Activated CD8-positive, alpha-beta memory T cell treated with anti-CD3 and anti-CD28 coated beads for 36 hours (primary cell): Measurements from ENCODE around the gene MAST4. TPM values are rescaled to one million over a fixed set of nuclear protein-coding genes. Genes with fewer than 3 reads are reported as not detected.

Source experiments
- CTCF ChIA-PET: fragments of 350-600 bp; sonication (Branson Sonifier 250); formaldehyde crosslinking; loops from one replicate; lab custom pipeline; 2021; ENCODE audit warnings: antibody characterized with exemption; lab: Charles Lee
- POLR2A ChIA-PET: fragments of 350-600 bp; sonication (Branson Sonifier 250); formaldehyde crosslinking; loops from one replicate; lab custom pipeline; 2021; ENCODE audit warnings: antibody characterized with exemption; lab: Charles Lee
- total RNA-seq, 2 experiments: library from RNA; stranded (reverse); gene quantifications; one replicate each; pipeline ENCODE4 v1.2.3, GENCODE V29; 2021

Gene MAST4
- total RNA-seq, 2 experiments from 2014 or later = 11.4 to 11.6 TPM

DNA sequence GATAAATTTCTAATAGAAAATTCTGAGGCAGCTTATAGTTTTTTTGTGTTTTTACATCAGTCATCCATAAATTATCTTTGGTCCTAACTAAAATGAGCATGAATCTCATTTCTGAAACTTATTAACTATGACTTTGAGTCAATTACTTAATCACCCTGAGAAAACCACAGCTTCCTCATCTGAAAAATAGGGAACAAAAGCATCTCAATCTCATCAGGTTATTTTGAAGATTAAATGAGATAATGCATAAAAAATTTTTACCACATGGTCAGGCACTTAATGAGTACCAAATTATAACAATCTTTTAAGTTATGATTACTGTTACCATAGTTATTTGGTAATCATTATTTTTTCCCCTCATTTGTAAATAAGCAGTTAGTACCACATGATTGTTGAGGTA is 279.1 kb downstream of the MAST4 start:
- ChIA-PET POLR2A (no interaction called here), CTCF (no interaction called here)

DNA sequence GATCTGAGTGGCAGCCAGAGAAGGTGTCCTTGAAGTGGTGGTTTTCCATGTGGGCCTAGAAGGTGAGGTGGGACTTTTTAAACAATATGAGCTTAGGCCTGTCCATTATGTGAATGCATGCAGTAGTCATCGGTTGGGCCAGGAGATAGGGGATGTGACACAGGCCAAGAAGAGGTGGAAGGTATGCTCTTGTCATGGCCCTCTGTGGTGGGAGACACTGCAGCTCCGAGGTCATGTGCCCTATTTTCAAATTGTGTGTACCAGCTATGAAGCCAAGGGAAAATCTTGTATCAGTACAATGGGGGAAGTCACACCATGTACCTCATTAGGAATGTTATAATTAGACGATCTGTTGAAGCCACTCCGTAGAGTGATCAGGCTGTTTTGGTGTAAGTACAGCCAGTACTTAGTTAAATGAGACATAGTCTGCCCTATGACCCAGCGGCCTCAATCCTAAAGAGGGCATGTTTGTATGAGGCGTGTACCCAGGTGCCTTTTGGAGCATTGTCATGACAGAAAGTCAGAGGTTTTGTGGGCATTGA is 280.1 kb downstream of the MAST4 start:
- CTCF ChIA-PET = no interaction called here
- POLR2A ChIA-PET = no interaction called here

DNA sequence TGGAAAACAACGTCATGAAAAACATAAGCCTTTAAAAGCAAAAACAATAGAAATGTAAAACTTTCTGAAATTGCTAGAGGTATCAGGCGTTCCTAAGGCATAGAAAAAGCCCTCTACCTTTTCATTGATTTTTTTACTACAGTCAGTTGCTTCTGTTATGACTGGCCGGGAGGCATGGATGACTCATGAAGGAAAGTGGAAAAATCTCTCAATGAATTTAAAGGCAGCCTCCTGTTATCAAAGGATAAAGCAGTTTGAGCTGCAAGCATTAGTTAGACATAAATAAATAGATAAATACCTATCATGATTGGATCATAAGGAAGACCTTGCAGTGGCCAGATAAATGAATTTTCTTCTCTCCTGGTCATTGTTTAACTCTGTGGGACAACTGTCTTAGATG is 281.6 kb downstream of the MAST4 start:
- POLR2A ChIA-PET = no interaction called here
- CTCF ChIA-PET = no interaction called here

DNA sequence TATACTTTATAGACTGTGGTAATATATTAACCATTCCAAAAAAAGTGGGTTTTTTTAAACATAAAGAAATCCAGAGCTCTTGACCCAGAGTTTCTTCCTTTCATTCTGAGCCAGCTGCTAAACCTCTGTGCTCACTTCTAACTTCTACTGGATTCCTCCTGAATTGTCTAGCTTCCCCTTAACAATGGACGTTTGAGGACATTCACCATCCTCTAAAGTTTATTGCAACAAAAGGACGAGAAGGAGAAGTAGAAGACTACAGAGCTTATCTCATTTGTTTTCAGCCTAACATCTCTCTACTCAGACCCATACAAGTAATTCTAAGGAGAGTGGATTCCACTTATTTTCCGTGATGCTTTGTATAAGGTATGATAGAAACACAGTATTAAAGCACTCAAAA is 284.2 kb downstream of the MAST4 start:
- CTCF ChIA-PET = interaction anchor here (0.6 kb wide), 1 partner anchor 15 kb away, joined by 3 read pairs; no protein-coding TSS in a partner anchor
- POLR2A ChIA-PET = no interaction called here

DNA sequence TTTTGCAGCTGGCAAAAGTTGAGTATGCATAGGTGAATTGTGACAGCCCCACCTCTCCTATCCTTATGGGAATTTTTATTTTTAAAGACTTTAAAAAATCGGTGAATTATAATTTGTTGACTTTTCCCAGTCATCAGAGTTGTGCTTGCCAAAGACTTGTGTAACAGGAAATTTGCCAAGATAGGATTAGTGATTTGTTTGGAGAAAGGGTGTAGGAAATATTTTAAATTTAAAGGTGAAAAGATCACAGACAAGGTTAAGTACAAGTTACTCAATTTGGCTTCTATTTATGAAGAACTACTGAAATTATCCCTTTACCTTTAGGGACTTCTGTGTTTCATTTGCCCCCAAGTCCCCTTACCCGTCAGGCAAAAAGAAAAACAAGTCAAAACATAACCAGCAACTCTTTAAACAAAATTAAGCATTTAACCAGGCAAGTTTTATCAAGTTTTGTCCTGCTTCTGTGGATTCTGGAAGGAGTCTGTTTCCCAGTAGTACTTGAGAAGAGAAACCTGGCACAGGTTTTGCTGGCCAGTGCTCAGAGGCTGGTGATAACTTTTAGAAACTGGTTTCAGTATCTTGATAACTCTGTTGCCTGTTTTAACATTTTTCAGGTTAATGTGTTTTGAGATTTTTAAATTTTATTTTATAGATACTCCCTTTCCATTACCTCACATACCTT is 285.4 kb downstream of the MAST4 start:
- POLR2A ChIA-PET = no interaction called here
- CTCF ChIA-PET = no interaction called here

DNA sequence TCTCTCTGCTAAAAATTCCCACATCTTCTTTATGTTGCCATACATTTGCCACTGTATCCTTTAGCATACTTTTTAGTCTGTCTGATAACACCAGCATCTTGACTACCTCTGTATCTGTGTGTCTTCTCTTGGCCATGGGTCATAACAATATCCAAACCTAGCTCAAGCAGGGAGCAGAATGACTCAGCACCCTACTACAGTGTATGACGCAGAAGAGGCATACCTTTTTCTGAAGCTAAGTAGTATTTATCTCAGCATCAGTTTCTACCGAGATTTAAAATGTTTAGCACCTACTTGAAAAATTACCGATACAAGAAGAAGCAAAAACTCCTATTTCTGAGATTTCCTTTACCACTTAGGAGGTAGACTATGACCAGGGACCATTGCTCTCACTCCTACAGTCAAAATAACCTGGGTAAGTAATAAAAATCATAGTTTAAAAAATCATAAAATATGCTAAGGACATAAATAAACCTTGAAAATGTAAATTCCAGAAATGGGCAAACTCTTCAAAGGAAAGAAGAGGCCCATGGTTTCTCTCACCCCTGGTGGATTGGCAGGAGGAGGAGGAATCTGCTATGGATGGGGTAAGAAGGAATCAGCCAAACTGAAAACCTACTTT is 286.5 kb downstream of the MAST4 start:
- POLR2A ChIA-PET = no interaction called here
- CTCF ChIA-PET = interaction anchor here (0.7 kb wide), 1 partner anchor 847 kb away, joined by 5 read pairs; no protein-coding TSS in a partner anchor

DNA sequence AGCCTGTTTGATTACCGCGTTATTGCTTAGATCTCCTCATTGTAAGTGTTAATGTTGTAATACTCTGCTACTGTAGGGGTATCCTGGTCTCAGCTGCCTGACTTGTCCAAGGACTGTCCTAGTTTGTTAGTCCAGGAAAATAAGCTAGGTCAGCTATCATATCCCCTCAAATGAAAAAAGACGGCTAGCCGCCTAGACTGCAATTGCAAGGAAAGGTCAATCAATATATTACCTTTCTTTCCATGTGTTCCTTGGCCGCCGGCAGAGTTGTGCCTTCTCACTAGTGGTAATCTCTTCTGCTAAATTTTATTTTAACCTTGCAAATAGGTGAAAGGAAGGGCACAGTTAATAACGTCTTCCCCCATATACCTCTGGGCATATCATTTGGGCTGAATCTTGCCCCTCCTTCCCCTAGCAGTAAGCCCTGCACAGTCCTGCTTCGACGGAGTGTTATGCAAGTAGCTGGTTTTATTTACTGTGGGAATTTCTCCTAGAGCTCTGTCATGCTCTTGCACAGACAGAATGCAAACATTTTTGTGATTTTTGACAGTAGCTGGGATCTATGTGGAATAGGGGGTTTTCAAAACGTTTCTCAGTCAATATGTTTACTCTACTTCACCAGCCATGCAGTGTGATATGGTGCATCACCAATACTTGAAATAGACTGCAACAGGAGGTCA is 288.5 kb downstream of the MAST4 start:
- ChIA-PET CTCF (no interaction called here), POLR2A (no interaction called here)

DNA sequence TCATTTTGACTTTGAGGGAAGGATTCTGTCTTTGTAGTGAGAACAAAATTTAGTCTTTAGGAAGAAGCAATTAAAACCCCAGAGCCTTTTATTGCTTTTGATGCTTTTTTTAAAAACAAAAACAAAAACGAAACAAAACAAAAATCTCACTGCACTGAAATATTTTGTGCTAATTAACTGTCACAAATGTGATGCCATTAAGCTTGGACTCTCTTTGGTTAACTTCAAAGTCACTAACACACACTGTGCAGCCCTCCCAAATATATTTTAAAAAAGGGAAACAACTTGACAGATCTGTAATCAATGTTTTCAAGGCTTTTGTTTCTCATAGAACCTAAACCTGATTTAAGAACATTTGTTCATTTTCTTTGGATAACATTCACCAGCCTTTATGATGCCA is 290.7 kb downstream of the MAST4 start:
- CTCF ChIA-PET = no interaction called here

DNA sequence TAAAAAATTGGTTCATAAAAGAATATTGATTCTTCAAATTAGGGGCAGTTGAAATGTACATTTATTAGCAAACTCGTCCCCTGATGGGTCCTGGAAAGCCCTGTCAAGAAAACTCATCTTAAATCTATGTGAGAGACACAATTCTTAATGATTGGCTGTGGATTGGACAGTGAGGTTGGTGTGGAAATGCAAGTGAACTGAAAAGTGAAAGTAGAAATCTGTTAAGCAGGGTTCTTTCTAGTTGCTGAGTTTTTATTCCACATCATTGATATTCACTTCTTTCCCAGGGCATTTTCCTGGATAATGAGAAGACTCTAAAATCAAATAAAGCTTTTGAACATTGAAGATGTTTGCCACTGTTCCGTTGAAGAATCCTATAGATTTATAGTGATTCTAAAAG is 292.4 kb downstream of the MAST4 start:
- CTCF ChIA-PET = interaction anchor here (1.0 kb wide), 1 partner anchor 24 kb away, joined by 3 read pairs; no protein-coding TSS in a partner anchor

More for the DNA sequence above, 290.7 kb downstream of the MAST4 start:
- POLR2A ChIA-PET = no interaction called here

DNA sequence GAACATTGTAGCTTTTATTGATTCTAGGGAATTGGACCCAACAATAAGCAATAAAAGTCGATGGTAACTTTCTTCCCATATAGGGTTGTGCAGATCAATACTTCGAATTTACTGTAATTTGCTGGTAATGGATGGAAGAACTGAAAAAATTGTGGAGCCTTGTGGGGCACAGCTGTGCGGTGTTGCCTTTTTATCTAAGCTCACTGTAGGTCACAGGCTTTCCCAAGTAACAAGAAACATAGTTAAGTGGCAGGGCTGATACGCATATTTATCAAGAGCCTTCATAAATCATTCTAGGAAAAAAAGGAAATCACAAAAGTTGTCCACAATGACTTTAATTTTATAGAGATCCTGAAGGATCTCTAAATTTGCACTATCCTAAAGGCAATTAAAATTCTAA is 292.9 kb downstream of the MAST4 start:
- ChIA-PET CTCF (interaction anchor here (0.8 to 1.0 kb wide), 2 partner anchors 24 to 75 kb away, joined by 3 read pairs; no protein-coding TSS in a partner anchor), POLR2A (no interaction called here)

More for the DNA sequence above, 292.4 kb downstream of the MAST4 start:
- POLR2A ChIA-PET = no interaction called here

DNA sequence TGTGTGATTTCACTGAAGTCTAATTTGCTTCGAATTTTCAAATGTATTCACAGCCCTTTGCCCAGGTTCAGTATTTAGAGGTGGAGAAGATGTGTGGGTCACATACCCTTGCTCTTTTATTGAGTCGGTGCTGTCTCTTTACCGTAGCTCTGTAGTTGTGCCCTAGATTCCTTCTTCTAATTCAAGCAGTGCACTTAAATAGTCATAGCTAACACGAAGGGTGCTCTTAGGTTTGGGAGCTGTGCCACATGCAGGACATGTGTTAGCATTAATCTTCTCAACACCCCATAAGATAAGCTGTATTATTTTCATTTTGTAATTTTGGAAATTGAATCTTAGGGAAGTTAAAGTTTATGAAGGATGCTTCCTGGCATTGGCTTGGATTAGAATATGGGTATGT is 293.3 kb downstream of the MAST4 start:
- ChIA-PET CTCF (interaction anchor here (0.8 to 1.0 kb wide), 2 partner anchors 25 to 76 kb away, joined by 3 read pairs; no protein-coding TSS in a partner anchor), POLR2A (no interaction called here)

DNA sequence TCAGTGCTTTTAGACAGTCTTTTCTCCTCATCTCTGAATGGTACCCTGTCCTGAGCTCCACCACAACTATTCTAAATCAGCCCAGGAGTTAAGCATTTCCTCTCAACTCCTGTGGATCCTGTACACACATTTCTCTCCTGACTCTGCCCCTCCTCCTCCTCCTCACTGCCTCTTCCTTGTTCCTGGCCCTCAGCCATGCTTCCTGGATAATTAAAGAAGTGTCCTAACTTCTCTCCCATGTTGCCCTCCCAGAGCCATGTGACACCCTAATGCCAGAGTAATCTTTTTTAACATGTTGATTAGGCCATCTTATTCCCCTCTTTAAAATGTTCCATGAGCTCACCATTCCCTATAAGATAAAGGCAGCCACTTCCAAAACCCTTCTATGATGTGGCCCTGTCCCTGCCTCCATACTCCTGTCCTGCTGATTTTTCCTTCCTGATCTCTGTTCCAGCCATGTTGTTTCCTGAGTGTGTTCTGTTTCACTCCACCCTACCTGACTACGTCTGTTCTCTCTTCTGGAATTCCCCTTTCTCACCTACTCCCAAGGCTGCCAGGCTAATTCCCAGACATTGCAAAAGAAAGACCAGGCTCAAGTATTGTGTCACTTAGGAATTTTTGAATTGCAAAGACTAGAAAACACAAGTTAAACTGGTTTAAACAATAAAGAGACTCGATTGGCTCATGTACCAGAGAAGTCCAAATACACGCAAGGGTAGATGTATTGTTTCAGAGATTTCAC is 295.2 kb downstream of the MAST4 start:
- CTCF ChIA-PET = interaction anchor here (0.6 kb wide), 1 partner anchor 325 kb away, joined by 3 read pairs; no protein-coding TSS in a partner anchor
- POLR2A ChIA-PET = no interaction called here

DNA sequence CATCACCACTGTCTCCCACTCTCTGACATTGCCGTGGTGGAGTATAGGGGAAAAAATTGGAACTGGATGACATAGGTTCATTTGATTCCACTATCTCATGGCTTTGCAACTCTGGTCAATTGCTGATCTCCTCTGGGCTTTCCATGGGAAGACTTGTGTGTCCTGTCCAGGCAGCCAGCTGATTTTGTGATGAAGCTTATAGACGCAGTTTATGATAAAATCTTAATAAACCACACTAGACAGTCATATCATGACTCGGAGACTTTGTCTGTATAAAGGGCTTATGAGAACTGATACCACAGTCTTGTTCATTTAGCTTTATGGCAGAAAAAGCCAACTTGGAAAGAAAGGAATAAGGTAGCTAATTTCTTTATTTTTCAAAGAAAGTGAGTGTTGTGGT is 296.5 kb downstream of the MAST4 start:
- CTCF ChIA-PET = no interaction called here
- POLR2A ChIA-PET = no interaction called here

DNA sequence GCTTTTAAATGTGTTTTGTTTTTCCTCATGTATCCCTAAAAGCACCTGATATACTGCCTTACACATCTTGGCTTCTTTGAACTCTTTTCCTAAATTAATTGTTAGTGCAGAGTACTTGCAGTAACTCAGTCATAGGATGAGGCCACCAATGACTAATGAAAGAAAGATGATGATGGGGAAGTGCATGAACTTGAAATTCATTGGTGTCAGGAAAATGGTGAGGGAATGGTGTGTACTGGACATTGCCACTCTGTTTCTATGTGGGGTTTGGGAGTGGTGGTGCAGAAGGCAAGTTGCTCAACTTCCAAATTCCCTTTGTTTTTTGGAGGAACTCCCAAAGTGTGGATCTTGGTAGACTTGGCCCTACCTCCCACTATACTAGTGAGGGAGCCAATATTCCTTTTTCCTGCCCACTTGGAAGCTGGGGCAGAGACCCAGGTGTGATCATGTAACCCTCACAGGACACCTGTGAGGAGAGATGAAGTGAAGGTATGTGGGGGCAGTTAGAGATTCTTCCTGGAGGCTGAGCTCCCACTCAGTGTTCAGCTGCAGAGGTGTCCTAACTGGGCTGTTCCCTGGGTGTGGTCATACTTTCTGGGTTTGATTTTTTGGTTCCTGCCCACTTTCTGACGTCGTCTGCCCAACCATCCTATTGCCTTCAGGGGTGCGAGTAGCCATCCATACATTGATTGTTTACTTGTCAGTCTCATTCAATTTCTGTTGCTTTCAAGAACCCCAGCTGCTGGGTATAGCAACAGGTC is 298.5 kb downstream of the MAST4 start:
- ChIA-PET CTCF (no interaction called here), POLR2A (no interaction called here)

DNA sequence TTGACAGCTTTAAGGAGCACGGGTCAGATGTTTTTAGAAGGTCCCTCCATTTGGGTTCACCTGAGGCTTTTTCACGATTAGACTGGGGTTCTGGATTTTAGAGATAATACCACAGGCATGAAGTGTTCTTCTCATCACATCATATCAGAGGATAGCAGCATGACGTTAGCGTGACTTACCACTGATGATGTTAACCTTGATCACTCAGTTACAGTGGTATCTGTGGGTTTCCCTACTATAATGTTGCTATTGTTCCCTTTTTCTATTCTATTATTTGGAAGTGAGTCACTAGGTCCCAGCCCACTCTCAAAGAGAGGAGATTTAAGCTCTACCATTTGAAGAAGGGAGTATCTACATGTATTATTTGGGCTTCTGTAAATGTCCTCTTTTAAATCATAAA is 300.0 kb downstream of the MAST4 start:
- ChIA-PET POLR2A (no interaction called here), CTCF (no interaction called here)

DNA sequence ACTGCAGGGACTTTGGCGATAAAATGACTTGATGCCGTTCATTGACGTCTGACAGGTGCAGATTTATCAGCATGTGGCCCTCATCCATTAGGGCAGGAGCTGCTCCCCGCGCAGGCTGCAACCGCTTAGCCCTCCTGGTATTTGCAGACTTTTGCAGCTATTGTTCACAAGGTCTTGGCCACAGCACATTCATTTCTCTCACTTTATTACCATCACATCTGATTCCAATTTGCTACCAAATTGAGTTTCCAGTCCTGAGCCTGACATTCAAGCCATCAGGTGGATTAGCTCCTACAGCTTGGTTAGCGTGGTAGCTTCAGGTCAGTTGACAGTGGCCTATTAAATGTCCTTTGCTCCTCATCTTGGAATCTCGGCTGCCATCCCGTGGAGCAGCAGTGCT is 301.2 kb downstream of the MAST4 start:
- CTCF ChIA-PET = no interaction called here
- POLR2A ChIA-PET = no interaction called here

DNA sequence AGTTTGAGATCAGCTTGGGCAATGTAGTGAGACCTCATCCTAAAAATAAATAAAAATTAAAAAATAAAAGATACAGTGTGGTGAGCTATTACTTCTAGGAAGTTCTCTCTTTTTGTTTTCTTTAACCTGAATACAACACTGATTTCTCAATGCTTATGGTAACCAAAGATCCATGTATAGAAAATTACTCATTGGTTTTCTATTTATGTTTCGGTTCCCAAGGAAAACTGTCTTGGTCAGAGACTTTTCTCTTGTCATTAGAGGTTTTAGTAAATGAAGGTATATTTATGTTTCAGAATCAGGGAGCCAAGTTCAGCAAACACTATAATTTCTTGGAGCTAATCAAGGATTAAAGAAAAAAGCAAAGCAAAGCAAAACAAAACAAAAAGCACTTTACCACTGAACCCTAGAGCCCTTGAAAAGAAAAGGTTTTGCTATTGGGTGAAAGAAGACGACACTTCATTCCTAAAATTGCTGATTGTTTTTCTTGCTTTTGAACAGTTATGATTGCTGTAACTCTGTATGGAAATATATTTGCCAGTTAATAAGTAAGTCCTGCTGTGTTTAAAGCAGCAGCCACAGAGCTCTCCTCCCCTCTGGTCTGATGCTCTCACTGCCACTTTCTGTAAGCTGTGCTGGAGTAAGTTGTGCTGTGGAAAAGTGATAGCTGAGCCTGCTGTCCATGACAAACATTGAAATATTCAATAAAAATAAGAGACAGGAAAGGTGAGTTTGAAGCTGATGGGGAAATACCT is 302.2 kb downstream of the MAST4 start:
- ChIA-PET CTCF (no interaction called here), POLR2A (no interaction called here)

DNA sequence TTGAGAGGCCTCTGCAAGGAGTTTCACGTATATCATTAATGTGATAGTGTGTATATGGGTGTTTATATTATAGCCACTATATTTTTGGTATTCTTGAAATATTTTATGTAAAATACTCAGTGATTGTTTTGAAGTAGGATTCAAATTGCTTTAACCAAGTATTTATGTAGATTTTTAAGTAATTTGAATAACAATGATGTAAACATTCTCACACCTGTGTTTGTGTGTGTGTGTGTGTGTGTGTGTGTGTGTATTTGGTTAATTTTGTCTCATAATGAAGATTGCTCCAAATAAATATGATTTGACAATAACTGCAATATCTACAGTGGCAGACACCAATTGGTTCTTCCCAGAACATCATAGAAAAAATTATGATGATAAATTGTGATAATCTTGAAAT is 307.0 kb downstream of the MAST4 start:
- POLR2A ChIA-PET = no interaction called here
- CTCF ChIA-PET = no interaction called here
